Mesenteric fat pad (tissue), 1 donor: Measurements from ENCODE around the gene PCAT6. TPM values are rescaled to one million over a fixed set of nuclear protein-coding genes. Genes with fewer than 3 reads are reported as not detected.

Source experiments
- DNase-seq: peaks from one replicate; pipeline ENCODE4 v3.0.0-alpha.2; 2020; ENCODE audit warnings: low spot score
- total RNA-seq: library from RNA; stranded (reverse); fragmentation: NEBNext Ultra II Directional; extraction: Animal tissue kit (Norgen Biotek cat#: 25700); gene quantifications from one replicate; pipeline ENCODE4 v1.2.1, GENCODE V29; 2021
- donor health status: DM: yes; HTN: yes; CAD: no.

The PCAT6 gene
- total RNA-seq, 1 donor from 2014 or later, result 1.2 TPM

DNA sequence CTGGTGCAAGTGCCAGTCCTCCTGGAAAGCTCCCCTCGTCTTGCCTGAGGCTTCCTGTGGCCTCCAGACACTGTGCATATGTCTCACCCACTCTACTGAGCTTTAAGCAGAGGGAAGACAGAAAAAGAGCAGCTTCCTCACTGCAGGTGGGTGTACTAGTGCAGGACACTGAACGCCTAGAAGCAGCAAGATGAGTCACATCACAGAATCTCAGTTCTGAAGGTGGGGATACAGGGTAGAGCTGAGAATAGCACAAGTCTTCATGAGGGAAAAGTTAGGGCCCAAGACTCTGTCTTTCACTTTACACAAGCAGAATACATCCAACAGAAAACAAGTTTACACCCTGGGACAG is 37.4 kb downstream of the PCAT6 start:
- DNase-seq, result no peak

DNA sequence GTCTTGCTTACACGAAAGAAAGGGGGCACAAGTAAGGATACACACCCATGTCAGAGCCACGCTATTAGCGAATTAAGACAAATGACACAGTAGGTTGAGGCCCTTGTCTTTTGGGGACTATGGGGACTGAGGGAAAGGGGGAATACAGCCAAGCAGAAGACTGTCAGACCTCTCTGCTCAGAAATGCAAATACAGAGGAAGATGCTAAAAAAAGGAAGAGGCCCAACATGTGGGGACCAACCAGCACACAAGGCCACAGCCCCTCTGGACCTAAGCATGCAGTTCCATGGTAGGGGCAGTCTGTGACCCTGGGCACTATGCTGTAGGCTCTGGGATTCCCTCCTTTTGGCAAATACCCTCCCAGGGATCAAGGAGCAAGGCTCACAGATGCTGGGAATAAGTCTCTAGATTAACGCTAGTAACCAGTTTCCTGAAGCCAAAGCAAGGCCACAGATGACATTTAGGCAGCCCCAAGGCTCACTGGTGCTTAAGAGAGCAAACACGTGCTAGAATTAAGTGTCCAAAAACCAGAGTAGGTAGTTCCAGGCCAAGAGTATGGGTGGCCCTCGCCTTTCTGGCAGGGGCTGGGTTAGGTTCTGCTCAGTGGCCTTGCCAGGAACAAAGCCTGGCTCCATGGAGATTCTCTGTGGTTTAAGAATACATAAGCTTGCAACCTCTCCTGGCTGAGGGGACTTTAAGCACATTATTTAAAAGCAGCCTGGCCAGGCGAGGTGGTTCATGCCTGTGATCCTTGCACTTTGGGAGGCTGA is 40.0 kb downstream of the PCAT6 start:
- DNase-seq, result no peak

DNA sequence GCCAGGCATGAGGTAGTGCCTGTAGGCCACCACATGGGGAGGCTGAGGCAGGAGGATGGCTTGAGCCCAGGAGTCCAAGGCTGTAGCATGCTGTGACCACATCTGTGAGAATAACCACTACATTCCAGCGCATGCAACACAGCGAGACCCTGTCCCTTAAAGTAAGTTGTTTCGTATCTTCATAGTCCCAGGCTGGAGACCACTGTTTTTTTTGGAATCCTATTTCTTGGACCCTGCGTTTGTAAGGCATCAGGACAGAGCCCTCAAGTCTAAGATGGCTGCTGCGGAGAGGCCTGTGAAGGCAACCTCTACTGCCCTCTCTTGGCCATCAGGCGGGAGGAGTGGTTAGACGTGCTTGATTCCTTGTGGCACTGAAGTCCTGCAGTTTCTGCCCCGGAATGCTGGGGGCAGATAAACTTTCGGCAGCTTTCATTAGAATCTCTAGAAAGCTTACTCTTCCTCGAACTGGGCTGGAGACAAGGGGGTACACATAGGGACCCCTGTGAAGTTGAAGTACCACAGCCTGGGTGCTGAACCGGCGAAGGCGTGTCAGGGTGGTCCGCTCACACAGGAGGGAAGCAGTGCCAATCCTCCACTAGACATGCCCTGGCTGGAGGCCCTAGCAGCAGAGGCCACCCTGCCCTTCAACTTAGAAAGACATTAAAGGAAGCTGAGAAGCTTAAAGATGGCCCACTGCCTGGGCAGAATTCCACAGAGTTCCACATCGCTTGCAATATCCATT is 41.6 kb downstream of the PCAT6 start:
- DNase-seq, result no peak

DNA sequence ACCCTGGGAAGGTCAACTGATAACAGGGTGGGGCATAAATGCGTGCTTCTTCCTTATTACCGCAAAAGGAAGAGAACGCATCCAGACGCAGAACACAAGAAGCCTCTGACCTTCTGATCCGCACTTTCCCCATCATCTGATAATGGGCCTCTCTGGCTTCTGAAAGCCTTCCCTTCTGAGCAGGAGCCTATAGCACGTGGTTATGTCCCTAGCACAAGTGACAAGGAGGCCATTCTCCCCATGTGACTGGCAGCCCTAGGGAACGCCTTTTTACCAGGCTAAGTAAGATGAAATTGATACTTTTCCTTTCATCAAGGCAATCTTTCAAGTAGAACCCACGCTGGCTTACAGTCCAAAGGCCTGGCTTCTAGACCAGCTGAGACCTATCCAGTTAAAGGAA is 44.0 kb downstream of the PCAT6 start:
- DNase-seq, result no peak

DNA sequence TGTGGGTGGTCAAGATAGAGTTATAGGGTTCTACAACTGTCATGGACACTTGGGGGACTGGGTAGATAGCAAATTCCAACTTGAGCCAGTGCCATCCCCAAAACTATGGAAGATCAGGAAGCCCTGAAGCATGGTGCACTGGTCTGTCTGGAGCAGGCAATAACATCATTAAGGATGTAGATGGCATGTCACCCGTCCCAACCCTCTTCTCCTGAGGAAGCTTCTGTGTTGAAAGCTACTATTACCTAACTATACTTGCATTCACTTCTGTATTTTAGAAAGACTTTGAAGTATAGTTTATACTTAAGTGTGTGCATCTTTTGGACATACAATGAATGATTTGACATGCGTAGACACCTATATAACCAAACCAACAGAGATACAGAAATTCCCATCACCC is 45.3 kb downstream of the PCAT6 start:
- no peak for DNase-seq

DNA sequence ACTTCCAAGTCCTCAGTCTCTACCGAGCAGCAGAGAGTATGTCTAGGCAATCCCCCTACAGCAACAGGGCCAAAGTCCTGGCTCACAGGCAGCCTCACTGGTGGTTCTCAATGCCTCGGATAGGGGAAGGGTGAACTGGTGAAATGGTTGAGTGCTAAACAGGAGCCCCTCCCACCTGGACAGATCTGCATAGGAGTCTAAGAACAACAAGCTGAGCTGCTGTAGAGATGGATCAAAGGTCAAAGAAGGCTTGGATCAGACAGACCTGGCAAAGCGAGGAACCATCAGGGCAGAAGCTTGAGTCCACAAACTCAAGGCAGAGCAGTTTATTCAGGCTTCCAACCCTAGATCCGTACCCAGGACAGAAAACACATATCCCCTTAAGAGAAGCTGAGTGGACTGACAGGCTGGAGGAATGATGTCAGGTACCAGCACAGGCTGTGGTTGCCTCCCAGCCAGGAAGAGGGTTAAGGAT is 46.4 kb downstream of the PCAT6 start:
- no peak for DNase-seq

DNA sequence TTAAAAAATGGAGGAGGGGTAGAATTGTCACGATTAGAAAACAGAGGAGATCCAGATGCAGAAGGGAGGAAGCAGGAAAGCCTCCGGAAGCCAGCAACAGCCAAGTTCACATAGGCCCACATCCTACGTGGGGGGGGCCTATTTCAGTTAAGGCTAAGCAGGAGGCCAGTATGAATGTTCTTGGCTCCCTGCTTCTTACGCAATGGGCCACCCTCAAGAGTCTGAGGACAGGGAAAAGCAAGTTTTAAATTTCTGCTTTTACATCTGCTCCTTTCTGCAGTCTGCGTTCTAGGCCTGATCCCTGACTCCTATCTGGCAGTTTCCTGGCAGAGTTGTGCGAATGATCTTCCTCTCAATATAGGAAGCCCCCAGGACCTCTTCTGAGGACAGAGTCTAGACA is 47.6 kb downstream of the PCAT6 start:
- no peak for DNase-seq

DNA sequence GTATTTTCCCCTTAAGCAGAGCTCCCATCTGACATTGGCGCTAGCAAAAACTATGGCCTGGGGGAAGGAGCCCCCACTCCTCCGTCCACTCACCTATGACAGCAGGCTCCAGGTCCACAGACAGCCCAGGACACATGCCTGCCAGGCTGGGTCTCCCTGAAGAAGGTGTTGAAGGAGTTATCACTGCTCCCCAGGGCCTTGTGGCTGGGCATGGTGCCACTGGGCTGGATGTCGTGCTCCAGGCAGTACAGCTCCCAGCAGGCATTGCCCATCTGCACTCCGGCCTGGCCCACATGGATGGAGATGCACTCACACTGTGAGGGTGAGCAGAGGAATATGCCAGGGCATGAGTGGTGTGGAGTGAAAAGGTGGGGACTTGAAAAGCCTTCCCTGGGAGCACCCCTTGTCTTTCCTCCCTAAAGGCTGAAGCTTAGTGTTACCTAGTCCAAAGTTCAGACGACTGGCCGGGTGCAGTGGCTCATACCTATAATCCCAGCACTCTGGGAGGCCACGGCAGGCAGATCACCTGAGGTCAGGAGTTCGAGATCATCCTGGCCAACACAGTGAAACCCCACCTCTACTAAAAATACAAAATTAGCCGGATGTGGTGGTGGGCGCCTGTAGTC is 48.1 kb downstream of the PCAT6 start:
- DNase-seq, result no peak

DNA sequence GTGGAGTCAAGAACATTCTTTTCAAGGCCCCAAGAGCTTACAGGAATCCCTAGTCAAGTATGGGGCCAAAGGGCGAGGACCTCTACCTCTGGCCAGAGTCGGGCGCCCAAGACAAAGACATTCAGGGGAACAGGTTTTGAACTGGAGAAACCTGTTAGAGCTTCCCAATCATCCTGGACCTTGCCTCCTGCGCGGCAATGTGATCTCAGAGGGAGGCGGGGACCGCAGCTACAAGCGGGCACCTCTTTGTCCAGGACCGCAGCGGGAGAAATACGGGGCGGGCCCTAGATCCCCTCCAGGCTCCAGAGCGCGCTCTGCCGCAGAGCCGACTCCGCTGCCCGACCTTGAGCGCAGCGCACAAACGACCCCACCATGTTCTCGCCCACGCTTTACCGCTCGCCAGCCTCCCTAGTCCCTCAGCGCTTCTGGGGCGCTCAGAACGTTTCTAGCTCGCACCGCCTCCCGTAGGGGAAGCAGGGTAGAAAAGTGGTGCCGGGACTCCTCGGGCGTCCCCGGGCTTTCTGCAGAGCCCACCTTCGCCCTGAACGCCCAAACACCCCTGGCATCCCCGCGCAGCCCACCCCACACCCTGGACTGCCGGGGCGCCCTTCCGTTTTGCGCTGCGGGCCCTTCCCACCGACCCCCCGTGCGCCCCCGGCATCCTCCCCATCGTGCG is 50.1 kb downstream of the PCAT6 start:
- DNase-seq, result no peak

Other genes starting within 250 kb of the PCAT6 start
- not detected for gene SYT2, start 100.5 kb upstream of the PCAT6 start, total RNA-seq
- 33.4 TPM for gene KDM5B, start 2.5 kb upstream of the PCAT6 start, total RNA-seq
- 5.3 TPM for gene RABIF, start 78.2 kb downstream of the PCAT6 start, total RNA-seq
- 20.7 TPM for gene KLHL12, start 116.3 kb downstream of the PCAT6 start, total RNA-seq
- 76.2 TPM for gene ADIPOR1, start 147.4 kb downstream of the PCAT6 start, total RNA-seq
- 59.8 TPM for gene CYB5R1, start 156.3 kb downstream of the PCAT6 start, total RNA-seq
- 48.7 TPM for gene TMEM183A, start 196.4 kb downstream of the PCAT6 start, total RNA-seq
- gene PPFIA4, start 215.5 kb downstream of the PCAT6 start, total RNA-seq, result 0.55 TPM